GM19455 (cell line): ENCODE data around the gene FLOT1.
A peak's percentile ranks its signal among the peaks of the same experiment; 100 is the strongest.

ENCODE experiments used
- ATAC-seq: cut with Tn5 transposase; IDR thresholded peaks from one replicate; pipeline ENCODE4 v1.9.1; 2021; ENCODE audit not compliant: unreplicated experiment

Gene FLOT1

GRCh38 chr6:30747902-30748769, 5.6 kb upstream of the FLOT1 start:
- no peak for ATAC-seq

- ATAC-seq = no peak
Observed at GRCh38 chr6:30747300-30747687, 4.8 kb upstream of the FLOT1 start.

GRCh38 chr6:30744054-30744805, 1.7 kb upstream of the FLOT1 start, which contains the start of gene IER3:
TSS of gene IER3 (minus strand) at chr6:30744547. CDS start at chr6:30744518, 29 bp downstream.
- no peak for ATAC-seq

- peak; percentile 29 for ATAC-seq
Observed at GRCh38 chr6:30743099-30744053, 889 bp upstream of the FLOT1 start.

- no peak for ATAC-seq
Observed at GRCh38 chr6:30741789-30742315, 635 bp downstream of the FLOT1 start.

- no peak for ATAC-seq
Observed at GRCh38 chr6:30741063-30741779, 1.3 kb downstream of the FLOT1 start.

- no peak for ATAC-seq
Observed at GRCh38 chr6:30740540-30740870, 2.0 kb downstream of the FLOT1 start.

GRCh38 chr6:30738532-30738931, 4.0 kb downstream of the FLOT1 start:
- no peak for ATAC-seq

GRCh38 chr6:30735668-30736314, 6.7 kb downstream of the FLOT1 start:
- no peak for ATAC-seq

- ATAC-seq = no peak
Observed at GRCh38 chr6:30732237-30732943, 10.1 kb downstream of the FLOT1 start.

GRCh38 chr6:30730601-30731435, 11.7 kb downstream of the FLOT1 start:
- ATAC-seq = peak; percentile 71

GRCh38 chr6:30727920-30728553, 14.4 kb downstream of the FLOT1 start:
- no peak for ATAC-seq

- ATAC-seq = no peak
Observed at GRCh38 chr6:30726506-30727413, 15.7 kb downstream of the FLOT1 start.

- ATAC-seq = no peak
Observed at GRCh38 chr6:30725713-30726505, 16.6 kb downstream of the FLOT1 start.

GRCh38 chr6:30724906-30725667, 17.4 kb downstream of the FLOT1 start:
- no peak for ATAC-seq
